Keratinocyte (primary cell): ENCODE results near the gene TRIM9. TPM values are rescaled to one million over a fixed set of nuclear protein-coding genes. Genes with fewer than 3 reads are reported as not detected.

Experiments used
- DNase-seq: peaks from one replicate; pipeline ENCODE4 v3.0.0-alpha.2; 2011; ENCODE audit warnings: low read depth, missing footprints, low spot score
- FAIRE-seq: peaks from 2 replicates; lab custom pipeline; 2011; peaks lifted over from hg19 to GRCh38; lab: Jason Lieb, UNC
- H2AFZ ChIP-seq: 2 replicates; pipeline ENCODE4 v1.6.0; 2012; ENCODE audit warnings: low read length, control low read depth, inconsistent platforms; ENCODE audit not compliant: control insufficient read depth
- H3K27ac ChIP-seq: 2 replicates; pipeline ENCODE4 v1.5.1; 2011; ENCODE audit warnings: low read length; ENCODE audit not compliant: control insufficient read depth, insufficient read depth
- H3K27me3 ChIP-seq: 3 replicates; pipeline ENCODE4 v1.6.0; 2011; ENCODE audit warnings: low read length; ENCODE audit not compliant: control insufficient read depth, insufficient read depth; ENCODE audit errors: extremely low read depth
- H3K36me3 ChIP-seq, 2 experiments: 2 replicates in 1 of 2; 3 replicates in 1 of 2; pipeline ENCODE4 v1.5.1; 2011; ENCODE audit warnings: low read length in 2 of 2, mild to moderate bottlenecking in 1 of 2; ENCODE audit not compliant: control insufficient read depth in 2 of 2, insufficient read depth in 2 of 2; ENCODE audit errors: extremely low read depth in 1 of 2
- H3K4me1 ChIP-seq: 3 replicates; pipeline ENCODE4 v1.5.1; 2011; ENCODE audit warnings: low read length; ENCODE audit not compliant: control insufficient read depth, insufficient read depth; ENCODE audit errors: extremely low read depth
- H3K4me2 ChIP-seq: 3 replicates; pipeline ENCODE4 v1.6.0; 2011; ENCODE audit warnings: low read depth, low read length; ENCODE audit not compliant: control insufficient read depth, insufficient read depth; ENCODE audit errors: extremely low read depth
- H3K4me3 ChIP-seq, 3 experiments: fragments of 200-600 bp in 1 of 3; sonication (generic) in 1 of 3; 2 replicates in 2 of 3; 3 replicates in 1 of 3; pipeline ENCODE4 v1.5.1; 2011 to 2016; ENCODE audit warnings: low read length in 3 of 3, mild to moderate bottlenecking in 3 of 3, control low read depth in 2 of 3, inconsistent platforms in 1 of 3, low read depth in 1 of 3, mixed read lengths in 1 of 3, mixed run types in 1 of 3, moderate library complexity in 1 of 3; ENCODE audit not compliant: control insufficient read depth in 2 of 3, insufficient read depth in 2 of 3; ENCODE audit errors: extremely low read depth in 1 of 3
- H3K79me2 ChIP-seq: 2 replicates; pipeline ENCODE4 v1.6.0; 2012; ENCODE audit warnings: low read length; ENCODE audit not compliant: control insufficient read depth, insufficient read depth
- H3K9ac ChIP-seq: 3 replicates; pipeline ENCODE4 v1.6.0; 2011; ENCODE audit warnings: low read length; ENCODE audit not compliant: control insufficient read depth, insufficient read depth; ENCODE audit errors: extremely low read depth
- H3K9me1 ChIP-seq: 3 replicates; pipeline ENCODE4 v1.6.0; 2011; ENCODE audit warnings: low read length; ENCODE audit not compliant: control insufficient read depth, insufficient read depth; ENCODE audit errors: extremely low read depth
- H3K9me3 ChIP-seq: 2 replicates; pipeline ENCODE4 v1.5.1; 2012; ENCODE audit warnings: low read depth, low read length; ENCODE audit not compliant: control insufficient read depth
- H4K20me1 ChIP-seq: 3 replicates; pipeline ENCODE4 v1.6.0; 2011; ENCODE audit warnings: low read length; ENCODE audit not compliant: control insufficient read depth, insufficient read depth; ENCODE audit errors: extremely low read depth
- EZH2 ChIP-seq: IDR thresholded peaks from one replicate; pipeline ENCODE4 v1.6.1; 2012; ENCODE audit warnings: inconsistent platforms, mild to moderate bottlenecking, low read length, moderate library complexity
- dilution Hi-C: fragments of 300-500 bp; cut with MboI; formaldehyde crosslinking; loops from one replicate; pipeline ENCODE4 v1.7.0; 2020; ENCODE audit warnings: low sequenced_read_pairs; ENCODE audit not compliant: extremely low pct_ligation_motif_present
- polyA plus RNA-seq, 5 experiments: library from polyadenylated mRNA; depleted of rRNA in 3 of 5; stranded (reverse) in 3 of 5; stranded (forward) in 1 of 5; unstranded in 1 of 5; fragments of >200 nt; gene quantifications; 1 replicate in 1 of 5; 2 replicates in 3 of 5; 3 replicates in 1 of 5; pipeline versions ENCODE4 v1.2.1 to v1.2.3, GENCODE V29; 2011 to 2012; ENCODE audit warnings: missing spikeins in 2 of 5, low read depth in 1 of 5, low replicate concordance in 1 of 5
- TF ChIP-seq, protein P1 (sequence below), 3 experiments: IDR thresholded peaks in 1 of 3; conservative IDR thresholded peaks in 1 of 3; optimal IDR thresholded peaks in 1 of 3; 2 replicates in 2 of 3; 3 replicates in 1 of 3; pipeline versions ENCODE3 to v1.5.1; 2011; ENCODE audit warnings: low read length in 3 of 3, mild to moderate bottlenecking in 3 of 3, moderate library complexity in 2 of 3, control low read depth in 1 of 3, inconsistent platforms in 1 of 3; ENCODE audit not compliant: insufficient read depth in 2 of 3; ENCODE audit errors: extremely low read depth in 1 of 3

Gene TRIM9
- polyA plus RNA-seq, 1 donor (not counting 4 experiments of a cell fraction or from before 2014, with no cell fraction given), result 0.04 TPM

GRCh38 chr14:51138404-51139103 is 43.6 kb upstream of the TRIM9 start:
- Histone ChIP-seq H3K79me2 (no peaks in the 10 kb centered on the region), H3K27me3 (no peaks in the 10 kb centered on the region), H3K4me3 (no peak overlapping the region), H3K9me1 (no peaks in the 10 kb centered on the region), H3K9ac (no peak overlapping the region), H4K20me1 (no peaks in the 10 kb centered on the region), H2AFZ (no peak overlapping the region), H3K9me3 (no peaks in the 10 kb centered on the region), H3K4me1 (no peaks in the 10 kb centered on the region), H3K27ac (no peak overlapping the region), H3K4me2 (no peak overlapping the region), H3K36me3 (no peaks in the 10 kb centered on the region)
- dilution Hi-C loops, result no loop called here
- FAIRE-seq (no peak), DNase-seq (no peak)
- TF ChIP-seq EZH2, result no peak
- TF ChIP-seq, protein P1, sequence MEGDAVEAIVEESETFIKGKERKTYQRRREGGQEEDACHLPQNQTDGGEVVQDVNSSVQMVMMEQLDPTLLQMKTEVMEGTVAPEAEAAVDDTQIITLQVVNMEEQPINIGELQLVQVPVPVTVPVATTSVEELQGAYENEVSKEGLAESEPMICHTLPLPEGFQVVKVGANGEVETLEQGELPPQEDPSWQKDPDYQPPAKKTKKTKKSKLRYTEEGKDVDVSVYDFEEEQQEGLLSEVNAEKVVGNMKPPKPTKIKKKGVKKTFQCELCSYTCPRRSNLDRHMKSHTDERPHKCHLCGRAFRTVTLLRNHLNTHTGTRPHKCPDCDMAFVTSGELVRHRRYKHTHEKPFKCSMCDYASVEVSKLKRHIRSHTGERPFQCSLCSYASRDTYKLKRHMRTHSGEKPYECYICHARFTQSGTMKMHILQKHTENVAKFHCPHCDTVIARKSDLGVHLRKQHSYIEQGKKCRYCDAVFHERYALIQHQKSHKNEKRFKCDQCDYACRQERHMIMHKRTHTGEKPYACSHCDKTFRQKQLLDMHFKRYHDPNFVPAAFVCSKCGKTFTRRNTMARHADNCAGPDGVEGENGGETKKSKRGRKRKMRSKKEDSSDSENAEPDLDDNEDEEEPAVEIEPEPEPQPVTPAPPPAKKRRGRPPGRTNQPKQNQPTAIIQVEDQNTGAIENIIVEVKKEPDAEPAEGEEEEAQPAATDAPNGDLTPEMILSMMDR (optimal IDR thresholded peaks at IDR 0.05 in 1 of 3, IDR thresholded peaks at IDR 0.05 in 1 of 3, conservative IDR thresholded peaks at IDR 0.05 in 1 of 3; ENCODE audit: extremely low read depth in 1 of 3, insufficient read depth in 2 of 3, low read length in 3 of 3), result no peak

GRCh38 chr14:51131516-51131915 is 36.6 kb upstream of the TRIM9 start:
- dilution Hi-C loops, result no loop called here
- no peak overlapping the region for H3K4me2 ChIP-seq
- no peak for FAIRE-seq

More at GRCh38 chr14:51131516-51131915, 36.6 kb upstream of the TRIM9 start:
- H4K20me1 ChIP-seq, result no peaks in the 10 kb centered on the region
- no peaks in the 10 kb centered on the region for H3K9me3 ChIP-seq
- H3K79me2 ChIP-seq, result no peaks in the 10 kb centered on the region
- peaks cover 3% of the 10 kb centered on the region for H3K27me3 ChIP-seq
- no peak for DNase-seq
- no peak for TF ChIP-seq EZH2
- TF ChIP-seq, protein P1 (optimal IDR thresholded peaks at IDR 0.05 in 1 of 3, IDR thresholded peaks at IDR 0.05 in 1 of 3, conservative IDR thresholded peaks at IDR 0.05 in 1 of 3; ENCODE audit: extremely low read depth in 1 of 3, insufficient read depth in 2 of 3, low read length in 3 of 3), result no peak
- H3K4me3 ChIP-seq, result no peak overlapping the region
- no peaks in the 10 kb centered on the region for H3K9me1 ChIP-seq
- no peak overlapping the region for H3K27ac ChIP-seq
- H2AFZ ChIP-seq, result no peak overlapping the region
- no peak overlapping the region for H3K9ac ChIP-seq
- no peaks in the 10 kb centered on the region for H3K4me1 ChIP-seq
- no peaks in the 10 kb centered on the region for H3K36me3 ChIP-seq
